K562 (cell line): ENCODE data around the gene TMEM120A. TPM values are rescaled to one million over a fixed set of nuclear protein-coding genes. Genes with fewer than 3 reads are reported as not detected.

Experiments used
- FOS ChIP-seq: IDR thresholded peaks from 3 replicates; pipeline ENCODE4 v1.6.1; 2011; ENCODE audit not compliant: insufficient read length; ENCODE audit errors: extremely low read depth
- GTF2E2 ChIP-seq: fragments of 200-800 bp; sonication (Bioruptor generic); IDR thresholded peaks from 2 replicates; pipeline ENCODE4 v1.6.1; 2016; ENCODE audit warnings: missing genetic modification characterization, missing compliant biosample characterization
- HLTF ChIP-seq: fragments of 450-650 bp; IDR thresholded peaks from 2 replicates; pipeline ENCODE4 v1.6.1; 2016
- ILK ChIP-seq: fragments of 450-650 bp; IDR thresholded peaks from 2 replicates; pipeline ENCODE4 v1.6.1; 2016; ENCODE audit warnings: missing genetic modification characterization, low read depth, mild to moderate bottlenecking, missing compliant biosample characterization, moderate library complexity, borderline replicate concordance
- IRF1 ChIP-seq: sonication (generic); formaldehyde crosslinking; IDR thresholded peaks from 2 replicates; pipeline ENCODE4 v1.8.0; 2022; ENCODE audit warnings: missing genetic modification reagents, mild to moderate bottlenecking, borderline replicate concordance
- JUNB ChIP-seq: fragments of 450-650 bp; formaldehyde crosslinking; conservative IDR thresholded peaks from 2 replicates; pipeline ENCODE4 v1.4.0; 2020; ENCODE audit warnings: mild to moderate bottlenecking
- MBD2 ChIP-seq: sonication (generic); IDR thresholded peaks from 2 replicates; pipeline ENCODE4 v1.6.1; 2016; ENCODE audit warnings: low read depth, borderline replicate concordance
- NELFE ChIP-seq: IDR thresholded peaks from 2 replicates; pipeline ENCODE4 v1.6.1; 2011; ENCODE audit warnings: mild to moderate bottlenecking; ENCODE audit not compliant: insufficient read depth, insufficient read length
- PURB ChIP-seq: sonication (generic); formaldehyde crosslinking; IDR thresholded peaks from 2 replicates; pipeline ENCODE4 v1.9.0; 2021; ENCODE audit warnings: low read depth, mild to moderate bottlenecking, missing genetic modification reagents
- RHOXF2B ChIP-seq: fragments of 250-450 bp; sonication (Bioruptor Pico); conservative IDR thresholded peaks from 2 replicates; pipeline ENCODE4 v1.5.1; 2021
- SPI1 ChIP-seq: IDR thresholded peaks from 2 replicates; pipeline ENCODE4 v1.6.1; 2011; ENCODE audit warnings: low read depth, low read length, control low read depth, borderline replicate concordance
- TCF7 ChIP-seq: sonication (generic); IDR thresholded peaks from 2 replicates; pipeline ENCODE4 v1.6.1; 2016; ENCODE audit warnings: antibody characterized with exemption, borderline replicate concordance
- ZBTB11 ChIP-seq, 3 experiments: fragments of 200-800 bp in 1 of 3; fragments of 250-450 bp in 1 of 3; fragments of 450-650 bp in 1 of 3; sonication (Bioruptor Pico) in 1 of 3; sonication (Bioruptor generic) in 1 of 3; formaldehyde crosslinking in 1 of 3; IDR thresholded peaks; 2 replicates each; pipeline versions ENCODE4 v1.6.1 to v1.8.0; 2016 to 2022; ENCODE audit warnings: mild to moderate bottlenecking in 2 of 3, missing genetic modification characterization in 2 of 3, missing compliant biosample characterization in 1 of 3, moderate library complexity in 1 of 3
- ZFP30 ChIP-seq: fragments of 250-450 bp; sonication (Bioruptor Pico); IDR thresholded peaks from 2 replicates; pipeline ENCODE4 v1.8.0; 2022; ENCODE audit warnings: moderate library complexity, mild to moderate bottlenecking, inconsistent platforms, borderline replicate concordance
- ZNF24 ChIP-seq: fragments of 450-650 bp; IDR thresholded peaks from 2 replicates; pipeline ENCODE4 v1.6.1; 2016
- ZNF253 ChIP-seq: fragments of 250-450 bp; sonication (Bioruptor Pico); conservative IDR thresholded peaks from 2 replicates; pipeline ENCODE4 v1.6.1; 2021; ENCODE audit warnings: mild to moderate bottlenecking
- ZNF324 ChIP-seq: fragments of 250-450 bp; sonication (Bioruptor Pico); IDR thresholded peaks from 2 replicates; pipeline ENCODE4 v1.4.0; 2020; ENCODE audit warnings: mild to moderate bottlenecking
- polyA plus RNA-seq, 8 experiments: library from polyadenylated mRNA; depleted of rRNA in 4 of 8; stranded (reverse) in 5 of 8; unstranded in 3 of 8; fragments of >200 nt; fragmentation: Nextera tagmentation in 2 of 8; fragmentation: Illumina TruSeq in 1 of 8; extraction: Ambion mirVana in 2 of 8; extraction: Trizol in 1 of 8; gene quantifications; 2 replicates each; pipeline versions ENCODE4 v1.2.1 to v1.2.3, GENCODE V29; 2011 to 2014; ENCODE audit warnings: inconsistent platforms in 1 of 8, missing spikeins in 1 of 8
- total RNA-seq, 7 experiments: library from RNA; depleted of rRNA in 6 of 7; stranded (reverse); fragments of >200 nt in 6 of 7; fragmentation: Illumina TruSeq in 2 of 7; extraction: Trizol in 2 of 7; gene quantifications; 2 replicates each; pipeline versions ENCODE4 v1.2.1 to v1.2.3, GENCODE V29; 2011 to 2021; ENCODE audit warnings: low replicate concordance in 1 of 7
- TF ChIP-seq, protein P1 (sequence below): fragments of 250-450 bp; sonication (Bioruptor Pico); IDR thresholded peaks from 2 replicates; pipeline ENCODE4 v1.8.0; 2022; ENCODE audit warnings: moderate library complexity, mild to moderate bottlenecking, inconsistent platforms
- TF ChIP-seq, protein P2 (sequence below): fragments of 450-650 bp; IDR thresholded peaks from 2 replicates; pipeline ENCODE4 v1.6.1; 2018; ENCODE audit not compliant: partially characterized antibody

TMEM120A gene
- total and polyA plus RNA-seq, 9 of the 15 experiments (the other 6 are each of a cell fraction or from before 2014, with no cell fraction given) = 2.3 to 90.2 (median 22.9) TPM

DNA sequence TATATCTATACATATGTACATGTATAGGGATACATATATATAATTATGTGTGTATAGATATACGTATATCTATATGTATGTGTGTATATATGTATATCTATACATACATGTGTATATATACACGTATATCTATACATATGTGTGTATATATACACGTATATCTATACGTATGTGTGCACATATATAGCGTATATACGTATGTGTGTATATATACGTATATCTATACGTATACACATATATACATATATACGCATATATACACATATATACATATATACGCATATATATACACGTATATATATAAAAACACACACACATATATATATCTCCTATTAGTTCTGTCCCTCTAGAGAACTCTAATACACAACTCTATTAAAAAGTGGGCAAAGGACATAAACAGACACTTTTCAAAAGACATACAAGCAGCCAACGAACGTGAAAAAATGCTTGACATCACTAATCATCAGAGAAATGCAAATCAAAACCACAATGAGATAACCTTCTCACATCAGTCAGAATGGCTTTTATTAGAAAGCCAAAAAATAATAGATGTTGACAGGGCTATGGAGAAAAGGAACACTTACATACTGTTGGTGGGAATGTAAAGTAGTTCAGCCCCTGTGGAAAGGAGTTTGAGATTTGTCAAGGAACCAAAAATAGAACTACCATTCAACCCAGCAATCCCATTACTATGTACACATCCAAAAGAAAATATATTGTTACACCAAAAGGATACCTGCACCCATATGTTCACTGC is 22.0 kb upstream of the TMEM120A start (continued):
- no peak for TF ChIP-seq IRF1 (CRISPR knock-in tag)
- no peak for TF ChIP-seq PURB
- TF ChIP-seq TCF7 = no peak
- TF ChIP-seq GTF2E2 (tag) = no peak
- TF ChIP-seq RHOXF2B (CRISPR knock-in tag) = peak; percentile 83; the same call in 1 of the 2 replicates
- TF ChIP-seq ZNF253 (CRISPR knock-in tag) = peak; percentile 88
- no peak for TF ChIP-seq NELFE
- TF ChIP-seq, protein P1, sequence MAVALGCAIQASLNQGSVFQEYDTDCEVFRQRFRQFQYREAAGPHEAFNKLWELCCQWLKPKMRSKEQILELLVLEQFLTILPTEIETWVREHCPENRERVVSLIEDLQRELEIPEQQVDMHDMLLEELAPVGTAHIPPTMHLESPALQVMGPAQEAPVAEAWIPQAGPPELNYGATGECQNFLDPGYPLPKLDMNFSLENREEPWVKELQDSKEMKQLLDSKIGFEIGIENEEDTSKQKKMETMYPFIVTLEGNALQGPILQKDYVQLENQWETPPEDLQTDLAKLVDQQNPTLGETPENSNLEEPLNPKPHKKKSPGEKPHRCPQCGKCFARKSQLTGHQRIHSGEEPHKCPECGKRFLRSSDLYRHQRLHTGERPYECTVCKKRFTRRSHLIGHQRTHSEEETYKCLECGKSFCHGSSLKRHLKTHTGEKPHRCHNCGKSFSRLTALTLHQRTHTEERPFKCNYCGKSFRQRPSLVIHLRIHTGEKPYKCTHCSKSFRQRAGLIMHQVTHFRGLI (CRISPR knock-in tag) = peak; percentile 96
- no peak for TF ChIP-seq ZNF24
- TF ChIP-seq ILK (tag) = no peak
- TF ChIP-seq FOS = no peak
- 0 out of 2 replicates have a peak, but pooled peaks have one; percentile 40 for TF ChIP-seq ZNF324 (CRISPR knock-in tag)
- no peak for TF ChIP-seq MBD2
- peak; percentile 74 for TF ChIP-seq JUNB (CRISPR knock-in tag)
- no peak for TF ChIP-seq SPI1
- TF ChIP-seq HLTF = no peak
- peak in 1 of 3 experiments; percentile 81; a peak in 2 of 6 replicates for TF ChIP-seq ZBTB11 (CRISPR knock-in tag; IDR thresholded peaks at IDR 0.05)
- TF ChIP-seq ZFP30 (CRISPR knock-in tag) = peak; percentile 92
- TF ChIP-seq, protein P2, sequence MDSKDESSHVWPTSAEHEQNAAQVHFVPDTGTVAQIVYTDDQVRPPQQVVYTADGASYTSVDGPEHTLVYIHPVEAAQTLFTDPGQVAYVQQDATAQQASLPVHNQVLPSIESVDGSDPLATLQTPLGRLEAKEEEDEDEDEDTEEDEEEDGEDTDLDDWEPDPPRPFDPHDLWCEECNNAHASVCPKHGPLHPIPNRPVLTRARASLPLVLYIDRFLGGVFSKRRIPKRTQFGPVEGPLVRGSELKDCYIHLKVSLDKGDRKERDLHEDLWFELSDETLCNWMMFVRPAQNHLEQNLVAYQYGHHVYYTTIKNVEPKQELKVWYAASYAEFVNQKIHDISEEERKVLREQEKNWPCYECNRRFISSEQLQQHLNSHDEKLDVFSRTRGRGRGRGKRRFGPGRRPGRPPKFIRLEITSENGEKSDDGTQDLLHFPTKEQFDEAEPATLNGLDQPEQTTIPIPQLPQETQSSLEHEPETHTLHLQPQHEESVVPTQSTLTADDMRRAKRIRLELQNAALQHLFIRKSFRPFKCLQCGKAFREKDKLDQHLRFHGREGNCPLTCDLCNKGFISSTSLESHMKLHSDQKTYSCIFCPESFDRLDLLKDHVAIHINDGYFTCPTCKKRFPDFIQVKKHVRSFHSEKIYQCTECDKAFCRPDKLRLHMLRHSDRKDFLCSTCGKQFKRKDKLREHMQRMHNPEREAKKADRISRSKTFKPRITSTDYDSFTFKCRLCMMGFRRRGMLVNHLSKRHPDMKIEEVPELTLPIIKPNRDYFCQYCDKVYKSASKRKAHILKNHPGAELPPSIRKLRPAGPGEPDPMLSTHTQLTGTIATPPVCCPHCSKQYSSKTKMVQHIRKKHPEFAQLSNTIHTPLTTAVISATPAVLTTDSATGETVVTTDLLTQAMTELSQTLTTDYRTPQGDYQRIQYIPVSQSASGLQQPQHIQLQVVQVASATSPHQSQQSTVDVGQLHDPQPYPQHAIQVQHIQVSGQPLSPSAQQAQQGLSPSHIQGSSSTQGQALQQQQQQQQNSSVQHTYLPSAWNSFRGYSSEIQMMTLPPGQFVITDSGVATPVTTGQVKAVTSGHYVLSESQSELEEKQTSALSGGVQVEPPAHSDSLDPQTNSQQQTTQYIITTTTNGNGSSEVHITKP = no peak
